Measurements from ENCODE around the gene NOS3.
A peak's percentile ranks its signal among the peaks of the same experiment; 100 is the strongest.
"Not testable (repeated sequence)": the region's sequence is repeated elsewhere in the genome, so short reads cannot be mapped to it uniquely, and the experiment has no call there.

The NOS3 gene

DNA sequence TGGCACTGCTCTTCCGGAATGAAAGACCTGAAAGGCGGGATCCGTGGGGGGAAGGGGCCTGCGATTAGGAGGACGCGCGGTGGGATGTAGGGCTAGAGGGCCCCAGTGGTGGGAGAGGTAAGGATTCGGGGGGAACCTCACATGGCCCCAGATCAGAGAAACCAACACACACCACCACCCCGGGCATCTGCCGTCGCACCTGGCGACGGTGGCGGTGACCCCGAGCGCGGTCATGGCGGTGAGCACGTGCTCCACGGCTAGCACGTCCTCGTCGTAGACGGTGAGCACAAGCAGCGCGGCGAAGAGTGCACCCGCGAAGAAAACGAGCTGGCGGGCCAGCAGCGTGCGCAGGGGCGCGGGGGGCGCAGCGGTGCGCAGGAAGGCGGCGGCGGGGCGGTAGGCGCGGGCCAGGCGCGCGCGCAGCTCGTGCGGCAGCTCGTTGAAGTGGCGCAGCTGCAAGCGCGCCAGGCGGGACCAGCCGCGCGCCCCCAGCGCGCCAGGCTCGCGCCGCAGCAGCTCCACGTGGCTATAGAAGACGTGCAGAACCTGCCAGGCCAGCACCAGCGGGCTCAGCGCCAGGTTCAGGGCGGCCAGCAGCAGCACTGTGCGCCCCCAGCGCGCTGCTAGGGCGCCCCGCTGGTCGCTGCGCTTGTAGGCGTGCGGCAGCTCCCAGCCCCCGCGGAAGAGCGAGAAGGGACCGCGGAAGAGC, 27.8 kb downstream of the NOS3 start:
- DNase-seq, result peak; percentile 38

GRCh38 chr7:151019130-151019447, 28.3 kb downstream of the NOS3 start:
- DNase-seq, result no peak

DNA sequence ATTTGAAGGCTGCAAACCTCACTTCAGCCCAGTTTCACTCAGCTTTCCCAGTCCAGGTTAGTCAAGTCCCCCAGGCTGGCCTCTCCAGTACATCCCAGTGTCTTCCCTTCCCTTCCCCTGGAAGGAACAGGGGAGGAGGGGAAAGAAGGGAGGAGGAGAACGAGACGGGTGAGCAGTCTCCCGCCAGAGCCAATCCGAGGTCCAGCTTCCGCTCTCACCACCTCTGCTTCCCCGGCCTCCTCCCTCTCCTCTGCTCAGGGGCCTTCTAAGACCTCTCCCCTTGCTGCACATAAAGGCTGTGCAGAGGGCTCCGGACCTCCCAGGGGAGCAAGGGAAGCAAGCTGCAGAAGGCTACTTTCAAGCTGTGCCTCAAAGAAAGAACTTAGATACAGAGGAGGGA, 29.4 kb downstream of the NOS3 start:
- no peak for DNase-seq

DNA sequence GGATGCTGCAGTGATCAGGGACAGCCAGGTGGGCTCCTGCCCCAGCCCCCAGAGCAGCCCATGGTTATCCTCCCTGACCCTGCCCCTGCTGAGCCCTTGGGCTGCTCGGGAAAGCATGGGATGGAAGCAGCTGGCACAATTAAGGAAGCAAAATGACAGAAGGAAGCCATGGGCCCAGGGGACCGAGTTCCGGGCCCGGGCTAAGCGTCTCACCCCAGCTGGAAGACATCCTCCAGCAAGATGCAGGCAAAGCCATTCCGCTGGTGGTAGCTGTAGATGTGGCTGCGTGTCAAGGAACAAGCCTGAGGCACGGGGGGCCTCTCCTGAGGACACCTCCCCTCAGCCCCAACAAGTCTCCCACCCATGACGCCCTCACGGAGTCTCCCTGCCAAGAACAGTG, 32.4 kb downstream of the NOS3 start:
- no peak for DNase-seq

GRCh38 chr7:151024435-151025056, 33.7 kb downstream of the NOS3 start, which contains the start of gene ATG9B:
ATG9B (minus strand) TSS chr7:151024494; CDS start chr7:151024423, 71 bp downstream.
- DNase-seq, result no peak

DNA sequence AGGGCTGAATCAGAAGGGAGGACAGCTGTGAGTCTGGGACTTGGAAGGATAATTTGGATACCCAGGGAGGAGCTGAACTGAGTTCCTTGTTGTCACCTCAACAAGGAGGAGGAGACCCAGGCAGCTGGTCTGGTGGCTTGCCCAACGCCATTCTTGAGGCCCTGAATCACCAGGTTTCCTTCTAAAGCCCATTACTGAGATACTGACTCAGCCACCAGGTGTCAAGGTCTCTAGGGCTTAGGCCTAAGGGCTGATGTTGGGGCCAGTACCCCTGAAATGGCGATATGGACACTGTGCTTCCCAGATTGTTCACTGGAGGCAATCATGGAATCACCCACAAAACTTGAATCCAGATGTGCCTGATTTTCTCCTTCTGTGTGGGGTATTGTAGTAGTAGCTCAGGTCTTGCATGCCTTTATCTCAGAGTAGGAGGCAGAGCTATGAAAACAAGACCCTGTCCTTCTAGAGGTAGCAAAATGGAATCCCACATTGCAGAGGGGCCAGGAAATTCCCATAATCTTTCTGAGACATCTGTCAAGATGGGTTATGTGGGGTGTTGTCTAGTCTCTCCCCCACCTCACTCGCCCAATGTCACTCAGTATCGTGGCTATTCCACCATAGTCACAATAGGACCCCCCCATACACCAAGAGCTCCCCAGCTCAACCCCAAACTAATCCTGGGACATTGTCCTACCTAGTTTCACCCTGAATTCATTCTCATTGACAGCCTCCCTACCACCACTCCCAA, 35.3 kb downstream of the NOS3 start:
- DNase-seq, result no peak

GRCh38 chr7:151026771-151027727, 36.2 kb downstream of the NOS3 start:
- DNase-seq, result not testable (repeated sequence)

- DNase-seq, result not testable (repeated sequence)
Measured at GRCh38 chr7:151027728-151028130, 36.9 kb downstream of the NOS3 start.

- DNase-seq, result peak; percentile 99
Measured at GRCh38 chr7:151028131-151028947, 37.5 kb downstream of the NOS3 start, which contains the start of gene ABCB8. ABCB8 (plus strand) TSS chr7:151028450; CDS start chr7:151028516, 66 bp downstream.

- no peak for DNase-seq
Measured at GRCh38 chr7:151028948-151029501, 38.2 kb downstream of the NOS3 start.

GRCh38 chr7:151031011-151031410, 40.2 kb downstream of the NOS3 start:
- no peak for DNase-seq

DNA sequence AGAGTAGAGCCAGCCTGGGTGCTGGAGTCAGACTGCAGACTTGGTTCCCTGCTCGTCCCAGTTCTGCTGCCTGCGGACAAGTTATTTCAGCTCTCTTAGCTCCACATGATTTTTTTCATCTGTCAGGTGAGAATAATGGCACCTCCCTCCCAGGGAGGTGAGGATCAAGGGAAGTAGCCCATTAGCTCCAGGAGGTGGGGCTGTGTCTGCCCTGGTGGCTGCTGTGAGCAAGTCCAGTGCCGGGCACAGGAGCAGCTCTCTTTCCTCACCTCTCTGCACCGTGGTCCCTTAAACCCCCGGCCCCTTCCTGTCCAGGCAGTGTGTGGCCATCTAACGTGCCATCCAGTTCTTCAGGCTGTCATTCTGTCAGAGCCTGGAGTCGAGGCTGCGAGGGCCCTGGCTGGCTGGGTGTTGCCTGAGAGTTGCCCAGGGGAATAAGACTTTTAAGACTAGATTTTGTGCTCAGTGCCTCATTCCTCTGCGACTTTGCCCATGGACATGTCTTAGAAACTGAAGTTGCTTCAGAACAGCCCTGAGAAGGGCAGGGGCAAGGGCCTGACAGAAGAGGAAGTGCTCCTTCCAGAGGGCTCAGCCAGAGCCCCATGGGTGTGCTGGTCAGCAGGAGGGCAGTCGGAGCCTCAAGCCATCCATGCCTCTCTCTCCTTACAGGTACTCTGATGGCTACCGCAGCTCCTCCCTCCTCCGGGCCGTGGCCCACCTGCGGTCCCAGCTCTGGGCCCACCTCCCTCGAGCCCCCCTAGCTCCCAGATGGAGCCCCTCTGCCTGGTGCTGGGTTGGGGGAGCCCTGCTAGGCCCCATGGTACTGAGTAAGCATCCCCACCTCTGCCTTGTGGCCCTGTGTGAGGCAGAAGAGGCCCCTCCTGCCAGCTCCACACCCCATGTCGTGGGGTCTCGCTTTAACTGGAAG, 42.4 kb downstream of the NOS3 start:
- DNase-seq, result no peak

GRCh38 chr7:151033864-151034249, 43.0 kb downstream of the NOS3 start:
- no peak for DNase-seq

- DNase-seq, result no peak
Measured at GRCh38 chr7:151034312-151035025, 43.7 kb downstream of the NOS3 start.

GRCh38 chr7:151035026-151035717, 44.4 kb downstream of the NOS3 start:
- DNase-seq, result no peak

DNA sequence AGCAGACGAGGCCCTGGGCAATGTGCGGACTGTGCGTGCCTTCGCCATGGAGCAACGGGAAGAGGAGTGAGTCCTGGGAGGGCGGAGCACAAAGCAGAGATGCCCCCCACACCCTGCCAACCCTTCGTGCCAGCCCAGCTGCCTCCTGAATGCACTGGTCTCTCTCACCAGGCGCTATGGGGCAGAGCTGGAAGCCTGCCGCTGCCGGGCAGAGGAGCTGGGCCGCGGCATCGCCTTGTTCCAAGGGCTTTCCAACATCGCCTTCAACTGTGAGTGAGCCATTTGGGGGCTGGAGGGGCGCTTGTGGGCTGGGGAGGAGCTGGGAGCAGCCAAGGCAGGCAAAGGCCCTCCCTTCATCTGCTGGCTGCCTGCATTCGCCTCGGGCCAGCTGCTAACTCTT, 45.1 kb downstream of the NOS3 start:
- DNase-seq, result no peak

DNA sequence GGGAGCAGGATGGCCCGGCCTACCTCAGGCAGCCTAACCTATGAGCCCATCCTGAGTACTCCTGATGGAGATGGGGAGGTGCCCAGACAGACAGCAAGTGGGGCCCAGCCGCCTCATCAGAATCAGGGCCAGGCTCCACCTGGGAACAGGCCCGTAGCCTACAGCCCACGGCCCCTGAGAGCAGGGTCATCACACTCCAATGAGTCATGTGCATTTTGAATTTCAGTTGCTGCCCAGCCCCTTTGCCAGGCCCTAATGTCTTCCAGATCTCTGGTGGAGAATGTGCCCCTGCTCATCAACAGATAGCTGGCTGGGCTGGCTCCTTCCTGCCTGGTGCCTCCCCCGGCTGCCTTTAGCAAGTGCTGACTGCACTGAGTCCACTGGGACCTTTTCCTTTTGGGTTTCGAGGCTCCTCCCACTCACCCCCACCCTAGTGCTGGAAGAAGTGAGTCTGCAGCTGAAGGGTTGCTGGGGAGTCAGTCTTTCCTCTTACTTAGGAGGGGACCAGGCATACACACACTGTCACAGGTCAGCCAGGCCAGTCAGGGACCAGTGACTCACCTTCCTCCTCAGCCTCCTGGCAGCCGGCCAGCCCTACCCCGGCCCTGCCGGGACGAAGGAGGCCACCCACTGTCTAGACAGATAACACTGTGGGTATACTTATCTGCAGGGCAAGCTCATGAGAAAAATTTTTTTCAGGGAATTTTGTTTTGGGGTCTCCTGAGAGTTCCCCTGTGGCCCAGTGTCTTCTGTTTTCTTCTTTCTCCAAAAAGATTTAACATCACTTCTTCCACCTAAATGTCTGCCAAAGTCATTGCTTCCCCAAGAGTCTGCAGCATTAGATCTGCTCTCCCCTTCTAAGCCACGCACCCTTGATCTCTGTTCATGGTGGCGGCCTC, 48.4 kb downstream of the NOS3 start:
- DNase-seq, result peak; percentile 89

All from fibroblast of skin of abdomen (primary cell).